GM23248 (cell line): Measurements from ENCODE around the gene SYT3. TPM values are rescaled to one million over a fixed set of nuclear protein-coding genes. Genes with fewer than 3 reads are reported as not detected.
"Not testable (repeated sequence)": the region's sequence is repeated elsewhere in the genome, so short reads cannot be mapped to it uniquely, and the experiment has no call there.

ENCODE experiments used
- DNase-seq: peaks from one replicate; pipeline ENCODE4 v3.0.0-alpha.2; 2015
- H2AFZ ChIP-seq: fragments of 200-600 bp; sonication (generic); 2 replicates; pipeline ENCODE4 v1.6.1; 2016; ENCODE audit warnings: antibody characterized with exemption
- H3F3A ChIP-seq: fragments of 200-600 bp; sonication (generic); 2 replicates; pipeline ENCODE4 v1.6.1; 2016; ENCODE audit warnings: mild to moderate bottlenecking, antibody characterized with exemption, mixed run types; ENCODE audit not compliant: insufficient read depth
- H3K27ac ChIP-seq: fragments of 200-600 bp; sonication (generic); 2 replicates; pipeline ENCODE4 v1.5.1; 2016; ENCODE audit warnings: mild to moderate bottlenecking
- H3K27me3 ChIP-seq: fragments of 200-600 bp; sonication (generic); replicated peaks from 2 replicates; pipeline ENCODE4 v1.6.1; 2016; ENCODE audit warnings: mild to moderate bottlenecking; ENCODE audit not compliant: insufficient read depth
- H3K36me3 ChIP-seq: fragments of 200-600 bp; sonication (generic); 2 replicates; pipeline ENCODE4 v1.6.1; 2016; ENCODE audit warnings: low read depth, mild to moderate bottlenecking
- H3K4me1 ChIP-seq: fragments of 200-600 bp; sonication (generic); 2 replicates; pipeline ENCODE4 v1.6.1; 2016; ENCODE audit warnings: mild to moderate bottlenecking; ENCODE audit not compliant: insufficient read depth
- H3K4me2 ChIP-seq: fragments of 200-600 bp; sonication (generic); one replicate; pipeline ENCODE4 v1.6.1; 2016; ENCODE audit warnings: mild to moderate bottlenecking; ENCODE audit not compliant: unreplicated experiment
- H3K4me3 ChIP-seq: fragments of 200-600 bp; sonication (generic); 2 replicates; pipeline ENCODE4 v1.5.1; 2016; ENCODE audit warnings: mild to moderate bottlenecking
- H3K79me2 ChIP-seq: fragments of 200-600 bp; sonication (generic); 2 replicates; pipeline ENCODE4 v1.6.1; 2016; ENCODE audit warnings: mild to moderate bottlenecking; ENCODE audit not compliant: insufficient read depth
- H3K9ac ChIP-seq: fragments of 200-600 bp; sonication (generic); 2 replicates; pipeline ENCODE4 v1.6.1; 2016; ENCODE audit warnings: mild to moderate bottlenecking
- H3K9me2 ChIP-seq: fragments of 200-600 bp; sonication (generic); 2 replicates; pipeline ENCODE4 v1.6.1; 2016; ENCODE audit warnings: mixed run types, mild to moderate bottlenecking, moderate library complexity; ENCODE audit not compliant: insufficient read depth
- H3K9me3 ChIP-seq: fragments of 200-600 bp; sonication (generic); one replicate; pipeline ENCODE4 v1.6.1; 2017; ENCODE audit warnings: low read depth
- H4K20me1 ChIP-seq: fragments of 200-600 bp; sonication (generic); 2 replicates; pipeline ENCODE4 v1.6.0; 2016; ENCODE audit not compliant: insufficient read depth
- EZH2 ChIP-seq: fragments of 200-600 bp; sonication (generic); IDR thresholded peaks from 2 replicates; pipeline ENCODE4 v1.6.1; 2018; ENCODE audit warnings: antibody characterized with exemption, mild to moderate bottlenecking; ENCODE audit not compliant: insufficient read depth, poor library complexity, severe bottlenecking
- EZH2phosphoT487 ChIP-seq: fragments of 200-600 bp; sonication (generic); IDR thresholded peaks from 2 replicates; pipeline ENCODE4 v1.6.1; 2018; ENCODE audit warnings: antibody characterized with exemption, moderate library complexity, mild to moderate bottlenecking, low read depth; ENCODE audit not compliant: insufficient read depth
- WGBS, 2 experiments: methylation state at CpG; one replicate each; pipeline ENCODE4 v1.1.6; 2015 to 2017; ENCODE audit warnings: low lambda C conversion rate in 2 of 2, low coverage in 1 of 2; ENCODE audit errors: missing lambda C conversion rate in 2 of 2; 5-methylcytosine and 5-hydroxymethylcytosine counted together
- in situ Hi-C: fragments of 300-500 bp; cut with MboI; formaldehyde crosslinking; loops from 2 replicates; pipeline ENCODE4 v1.15.0; 2020
- polyA plus RNA-seq: library from polyadenylated mRNA; unstranded; fragments of >200 nt; fragmentation: Nextera tagmentation; extraction: Ambion mirVana; gene quantifications from 2 replicates; pipeline ENCODE4 v1.2.1, GENCODE V29; 2016
- total RNA-seq: library from RNA; depleted of rRNA; stranded (reverse); fragments of >200 nt; shearing (Covaris generic); gene quantifications from 2 replicates; pipeline ENCODE4 v1.2.3, GENCODE V29; 2014

Gene SYT3
- total and polyA plus RNA-seq, 2 experiments from 2014 or later: not detected

DNA sequence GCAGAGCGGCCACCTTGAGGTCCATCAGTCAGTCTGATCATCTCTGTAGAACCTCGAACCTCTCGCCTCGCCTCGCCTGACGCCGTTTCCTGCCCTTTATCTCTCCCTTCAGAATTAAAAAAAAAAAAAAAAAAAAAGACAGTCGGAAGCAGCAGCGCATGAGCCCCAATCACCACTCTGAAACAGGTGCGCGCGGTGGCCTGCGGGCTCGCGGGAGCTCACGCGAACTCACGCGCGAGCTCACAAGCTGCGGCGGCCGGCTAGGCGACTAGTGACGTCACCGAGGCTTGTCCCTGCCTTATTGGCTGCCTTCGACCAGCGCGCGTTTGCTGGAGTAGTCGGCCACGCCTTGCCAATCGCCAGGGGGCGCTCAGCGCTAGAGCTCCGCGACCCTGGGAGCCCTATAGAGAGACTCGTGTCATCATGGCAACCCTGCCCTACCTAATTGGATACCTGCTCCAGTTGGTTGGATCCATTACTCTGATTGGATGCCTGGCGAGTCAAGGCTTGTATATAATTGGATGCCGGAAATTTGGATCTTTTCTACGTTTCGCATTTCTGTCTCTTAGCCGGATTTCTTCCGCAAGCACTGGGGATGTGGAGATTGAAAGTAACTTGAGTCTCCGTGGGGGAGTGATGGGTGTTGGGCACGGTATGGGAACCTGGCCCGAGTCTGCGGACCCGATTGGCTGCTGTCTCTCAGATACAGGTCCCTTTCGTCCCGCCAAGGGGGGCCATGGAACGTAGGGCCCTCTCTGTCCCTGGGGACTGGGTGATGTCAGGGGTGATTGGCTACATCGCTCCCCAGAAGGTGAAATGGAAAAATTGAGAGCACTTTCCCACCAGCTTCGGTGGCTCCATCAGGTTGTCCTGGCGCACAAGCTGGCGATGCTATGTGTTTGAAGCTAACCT, 31.6 kb downstream of the SYT3 start:
- peak; percentile 73 for DNase-seq
- Histone ChIP-seq H3K27me3 (no peaks in the 10 kb centered on the region), H3K4me2 (no peak overlapping the region), H3K9me3 (no peaks in the 10 kb centered on the region), H3K9me2 (no peaks in the 10 kb centered on the region), H3K4me3 (no peak overlapping the region), H3F3A (no peaks in the 10 kb centered on the region), H3K36me3 (no peaks in the 10 kb centered on the region), H3K79me2 (no peaks in the 10 kb centered on the region), H4K20me1 (no peaks in the 10 kb centered on the region), H2AFZ (no peak overlapping the region), H3K4me1 (no peaks in the 10 kb centered on the region), H3K27ac (no peak overlapping the region), H3K9ac (no peak overlapping the region)
- in situ Hi-C loops: no loop called here
- TF ChIP-seq EZH2phosphoT487 (no peak), EZH2 (no peak)
- 21 to 24% methylated on average over 51 to 56 of the region's 56 CpGs for WGBS, 2 experiments

DNA sequence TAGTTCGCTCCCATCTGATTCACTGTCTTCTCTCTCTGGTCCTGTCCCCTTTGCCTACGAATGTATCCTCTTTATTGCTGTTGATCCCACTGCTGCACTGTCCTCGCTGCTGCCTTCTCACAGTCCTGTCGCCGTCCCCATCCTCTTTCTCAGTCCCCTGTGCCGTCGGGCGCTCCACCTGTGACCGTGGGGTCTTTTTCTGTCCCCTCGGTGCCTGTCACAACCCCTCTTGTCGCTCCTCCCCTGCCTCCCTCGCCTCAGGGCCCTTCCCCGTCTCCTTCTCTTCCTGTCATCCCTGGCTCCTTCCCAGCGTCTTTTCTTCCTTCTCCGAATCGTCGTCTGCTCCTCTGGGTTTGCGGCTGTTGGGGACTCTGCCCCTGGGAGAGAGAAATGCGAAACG, 32.3 kb downstream of the SYT3 start:
- Histone ChIP-seq H3K4me1 (no peaks in the 10 kb centered on the region), H4K20me1 (no peaks in the 10 kb centered on the region), H3K9ac (no peak overlapping the region), H3K9me2 (no peaks in the 10 kb centered on the region), H3F3A (no peaks in the 10 kb centered on the region), H3K27me3 (0 out of 2 replicates have a peak, but pooled peaks cover under 1% of the 10 kb centered on the region), H3K9me3 (no peaks in the 10 kb centered on the region), H3K4me2 (no peak overlapping the region), H3K4me3 (no peak overlapping the region), H3K27ac (no peak overlapping the region), H3K36me3 (no peaks in the 10 kb centered on the region), H3K79me2 (no peaks in the 10 kb centered on the region), H2AFZ (no peak overlapping the region)
- TF ChIP-seq EZH2phosphoT487 (no peak), EZH2 (no peak)
- no peak for DNase-seq
- in situ Hi-C loops: no loop called here
- WGBS, 2 experiments: 49 to 50% methylated on average over 20 of the region's 20 CpGs

DNA sequence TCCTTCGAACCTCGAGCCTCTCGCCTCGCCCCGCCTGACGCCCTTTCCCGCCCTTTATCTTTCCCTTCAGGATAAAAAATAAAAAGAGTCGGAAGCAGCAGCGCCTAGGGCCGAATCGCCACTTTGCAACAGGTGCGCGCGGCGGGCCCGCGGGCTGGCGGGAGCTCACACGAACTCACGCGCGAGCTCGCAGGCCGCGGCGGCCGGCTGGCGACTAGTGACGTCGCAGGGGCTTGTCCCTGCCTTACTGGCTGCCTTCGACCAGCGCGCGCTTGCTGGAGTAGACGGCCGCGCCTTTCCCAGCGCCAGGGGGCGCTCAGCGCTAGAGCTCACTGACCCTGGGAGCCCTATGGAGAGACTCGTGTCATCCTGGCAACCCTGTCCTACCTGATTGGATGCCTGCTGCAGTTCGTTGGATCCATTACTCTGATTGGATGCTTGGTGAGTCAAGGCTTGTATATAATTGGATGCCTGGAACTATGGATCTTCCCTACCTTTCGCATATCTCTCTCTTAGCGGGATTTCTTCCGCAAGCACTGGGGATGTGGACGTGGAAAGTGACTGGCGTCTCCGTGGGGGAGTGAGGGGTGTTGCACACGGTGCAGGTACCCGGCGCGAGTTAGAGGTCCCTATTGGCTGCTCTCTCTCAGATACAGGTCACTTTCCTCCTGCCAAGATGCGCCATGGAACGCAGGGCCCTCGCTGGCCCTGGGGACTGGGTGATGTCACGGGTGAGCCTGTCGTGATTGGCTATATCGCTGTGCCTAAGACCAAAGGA, 33.4 kb downstream of the SYT3 start:
- WGBS, 2 experiments: 25 to 26% methylated on average over 46 to 47 of the region's 58 CpGs
- H3F3A ChIP-seq, H3K9ac ChIP-seq, H3K79me2 ChIP-seq, H3K27ac ChIP-seq, H3K9me2 ChIP-seq, H3K4me2 ChIP-seq, in situ Hi-C loops, H3K4me3 ChIP-seq, H4K20me1 ChIP-seq, H3K4me1 ChIP-seq, H2AFZ ChIP-seq, H3K9me3 ChIP-seq, H3K36me3 ChIP-seq: not testable (repeated sequence)
- peak; percentile 5 for DNase-seq
- H3K27me3 ChIP-seq: peaks cover 10% of the 10 kb centered on the region

DNA sequence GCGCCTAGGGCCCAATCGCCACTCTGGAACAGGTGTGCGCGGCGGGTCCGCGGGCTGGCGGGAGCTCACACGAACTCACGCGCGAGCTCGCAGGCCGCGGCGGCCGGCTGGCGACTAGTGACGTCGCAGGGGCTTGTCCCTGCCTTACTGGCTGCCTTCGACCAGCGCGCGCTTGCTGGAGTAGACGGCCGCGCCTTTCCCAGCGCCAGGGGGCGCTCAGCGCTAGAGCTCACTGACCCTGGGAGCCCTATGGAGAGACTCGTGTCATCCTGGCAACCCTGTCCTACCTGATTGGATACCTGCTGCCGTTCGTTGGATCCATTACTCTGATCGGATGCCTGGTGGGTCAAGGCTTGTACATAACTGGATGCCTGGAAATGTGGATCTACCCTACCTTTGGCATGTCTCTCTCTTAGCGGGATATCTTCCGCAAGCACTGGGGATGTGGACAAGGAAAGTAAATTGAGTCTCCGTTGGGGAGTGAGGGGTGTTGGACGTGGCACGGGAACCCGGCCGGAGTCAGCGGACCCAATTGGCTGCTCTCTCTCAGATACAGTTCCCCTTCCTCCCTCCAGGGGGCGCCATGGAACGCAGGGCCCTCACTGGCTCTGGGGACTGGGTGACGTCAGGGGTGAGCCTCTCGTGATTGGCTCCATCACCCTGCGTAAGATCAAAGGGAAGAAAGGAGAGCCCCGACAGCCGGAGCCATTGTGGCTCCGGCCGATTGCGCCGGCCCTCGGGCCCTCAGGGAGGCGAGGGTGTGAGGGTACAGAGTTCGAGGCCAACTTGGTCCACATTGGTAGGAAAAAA, 35.2 kb downstream of the SYT3 start:
- H3K27ac ChIP-seq, H3K4me3 ChIP-seq, H4K20me1 ChIP-seq, DNase-seq, H3K4me2 ChIP-seq, H3K4me1 ChIP-seq, H3K9me2 ChIP-seq, H3F3A ChIP-seq, H3K36me3 ChIP-seq, in situ Hi-C loops, H3K9me3 ChIP-seq, H3K9ac ChIP-seq, H3K79me2 ChIP-seq, H2AFZ ChIP-seq: not testable (repeated sequence)
- WGBS, 2 experiments: 69 to 80% methylated on average over 17 to 44 of the region's 56 CpGs
- peaks cover 27% of the 10 kb centered on the region for H3K27me3 ChIP-seq
